Measurements from ENCODE around the gene PPP1R14C. TPM values are rescaled to one million over a fixed set of nuclear protein-coding genes. Genes with fewer than 3 reads are reported as not detected.

PPP1R14C gene
- total RNA-seq, 6 donors from 2014 or later, result 12.0 to 34.5 (median 16.8) TPM

- 85 to 89% methylated on average over 9 of the region's 9 CpGs for WGBS, 2 donors
- Histone ChIP-seq H3K4me3 (no peak overlapping the region), H3K27me3 (no peaks in the 10 kb centered on the region), H3K4me1 (peaks cover 0 to 12% (median 0%) of the 10 kb centered on the region in 4 donors), H3K9me3 (no peaks in the 10 kb centered on the region), H3K36me3 (no peaks in the 10 kb centered on the region), H3K27ac (no peak overlapping the region)
- ATAC-seq (ENCODE audit: low FRiP score in 2 of 2) (no peak), DNase-seq (no peak)
- TF ChIP-seq POLR2AphosphoS5 (IDR thresholded peaks at IDR 0.05) (no peak), CTCF (IDR thresholded peaks at IDR 0.05) (no peak), EP300 (IDR thresholded peaks at IDR 0.05) (no peak), POLR2A (IDR thresholded peaks at IDR 0.05) (no peak)
These were observed 59.0 kb downstream of the PPP1R14C start for GRCh38 chr6:150201772-150202329.

GRCh38 chr6:150202404-150202803 is 59.6 kb downstream of the PPP1R14C start:
- TF ChIP-seq POLR2AphosphoS5 (IDR thresholded peaks at IDR 0.05), result no peak
- no peak for TF ChIP-seq EP300 (IDR thresholded peaks at IDR 0.05)
- TF ChIP-seq CTCF (IDR thresholded peaks at IDR 0.05), result no peak
- TF ChIP-seq POLR2A (IDR thresholded peaks at IDR 0.05), result no peak
- Histone ChIP-seq H3K9me3 (no peaks in the 10 kb centered on the region), H3K4me1 (peaks cover 0 to 8% (median 0%) of the 10 kb centered on the region in 4 donors), H3K36me3 (no peaks in the 10 kb centered on the region), H3K4me3 (no peak overlapping the region), H3K27me3 (no peaks in the 10 kb centered on the region), H3K27ac (no peak overlapping the region)
- 85 to 92% methylated on average over 8 of the region's 8 CpGs for WGBS, 2 donors
- ATAC-seq (ENCODE audit: low FRiP score in 2 of 2) (peak in 1 of 2 donors; percentile 77), DNase-seq (peak in 1 of 2 donors; percentile 53)

GRCh38 chr6:150202934-150203333 is 60.1 kb downstream of the PPP1R14C start:
- Histone ChIP-seq H3K27me3 (no peaks in the 10 kb centered on the region), H3K9me3 (no peaks in the 10 kb centered on the region), H3K36me3 (no peaks in the 10 kb centered on the region), H3K27ac (no peak overlapping the region), H3K4me3 (no peak overlapping the region), H3K4me1 (peaks cover 0 to 8% (median 0%) of the 10 kb centered on the region in 4 donors)
- DNase-seq, result no peak
- no peak for ATAC-seq (ENCODE audit: low FRiP score in 2 of 2)
- 89% methylated on average over 3 of the region's 3 CpGs for WGBS, 2 donors
- TF ChIP-seq POLR2A (IDR thresholded peaks at IDR 0.05) (no peak), POLR2AphosphoS5 (IDR thresholded peaks at IDR 0.05) (no peak), CTCF (IDR thresholded peaks at IDR 0.05) (no peak), EP300 (IDR thresholded peaks at IDR 0.05) (no peak)

- DNase-seq (no peak), ATAC-seq (ENCODE audit: low FRiP score in 2 of 2) (no peak)
- Histone ChIP-seq H3K4me1 (peaks cover 0 to 8% (median 0%) of the 10 kb centered on the region in 4 donors), H3K27ac (no peak overlapping the region), H3K4me3 (no peak overlapping the region), H3K36me3 (no peaks in the 10 kb centered on the region), H3K27me3 (no peaks in the 10 kb centered on the region), H3K9me3 (no peaks in the 10 kb centered on the region)
- 91 to 92% methylated on average over 12 of the region's 12 CpGs for WGBS, 2 donors
- no peak for TF ChIP-seq EP300 (IDR thresholded peaks at IDR 0.05)
- TF ChIP-seq CTCF (IDR thresholded peaks at IDR 0.05), result no peak
- no peak for TF ChIP-seq POLR2A (IDR thresholded peaks at IDR 0.05)
- TF ChIP-seq POLR2AphosphoS5 (IDR thresholded peaks at IDR 0.05), result no peak
These were observed 60.5 kb downstream of the PPP1R14C start for GRCh38 chr6:150203378-150203777.
